ENCODE results near the gene ABCC5.

The ABCC5 gene

GRCh38 chr3:184017672-184018423 is at the start of gene ABCC5:
ABCC5 (minus strand) TSS chr3:184017884; CDS start chr3:184014392, 3,492 bp downstream.
- TF ChIP-seq CTCF (IDR thresholded peaks at IDR 0.05; ENCODE audit: insufficient read depth, low read depth, low read length, missing control alignments) = no peak
- H3K4me3 ChIP-seq (ENCODE audit: low read depth, low read length) = peak within 1 kb of the TSS; percentile 98
- peak; percentile 92 for DNase-seq (ENCODE audit: low read depth)

- no peak for TF ChIP-seq CTCF (IDR thresholded peaks at IDR 0.05; ENCODE audit: insufficient read depth, low read depth, low read length, missing control alignments)
- no peak overlapping the region for H3K4me3 ChIP-seq (ENCODE audit: low read depth, low read length)
- no peak for DNase-seq (ENCODE audit: low read depth)
Observed at GRCh38 chr3:184066211-184066610, 48.5 kb upstream of the ABCC5 start.

- H3K4me3 ChIP-seq (ENCODE audit: low read depth, low read length) = no peak overlapping the region
- TF ChIP-seq CTCF (IDR thresholded peaks at IDR 0.05; ENCODE audit: insufficient read depth, low read depth, low read length, missing control alignments) = no peak
- DNase-seq (ENCODE audit: low read depth) = no peak
Observed at GRCh38 chr3:184062637-184063036, 45.0 kb upstream of the ABCC5 start.

- no peak overlapping the region for H3K4me3 ChIP-seq (ENCODE audit: low read depth, low read length)
- TF ChIP-seq CTCF (IDR thresholded peaks at IDR 0.05; ENCODE audit: insufficient read depth, low read depth, low read length, missing control alignments) = no peak
- no peak for DNase-seq (ENCODE audit: low read depth)
Observed at GRCh38 chr3:184059424-184059823, 41.7 kb upstream of the ABCC5 start.

- no peak for DNase-seq (ENCODE audit: low read depth)
- no peak for TF ChIP-seq CTCF (IDR thresholded peaks at IDR 0.05; ENCODE audit: insufficient read depth, low read depth, low read length, missing control alignments)
- no peak overlapping the region for H3K4me3 ChIP-seq (ENCODE audit: low read depth, low read length)
Observed at GRCh38 chr3:184058029-184058428, 40.3 kb upstream of the ABCC5 start.

- no peak for TF ChIP-seq CTCF (IDR thresholded peaks at IDR 0.05; ENCODE audit: insufficient read depth, low read depth, low read length, missing control alignments)
- H3K4me3 ChIP-seq (ENCODE audit: low read depth, low read length) = no peak within 1 kb of the TSS
- no peak for DNase-seq (ENCODE audit: low read depth)
Observed at GRCh38 chr3:184052767-184053166, 35.1 kb upstream of the ABCC5 start, which contains the start of gene HTR3C. HTR3C (plus strand) TSS chr3:184053047; CDS start chr3:184053081, 34 bp downstream.
